ENCODE data around the gene ZMYM2. TPM values are rescaled to one million over a fixed set of nuclear protein-coding genes. Genes with fewer than 3 reads are reported as not detected.

Gene ZMYM2
- total RNA-seq, 4 donors from 2014 or later, result 42.2 to 67.8 (median 63.0) TPM

DNA sequence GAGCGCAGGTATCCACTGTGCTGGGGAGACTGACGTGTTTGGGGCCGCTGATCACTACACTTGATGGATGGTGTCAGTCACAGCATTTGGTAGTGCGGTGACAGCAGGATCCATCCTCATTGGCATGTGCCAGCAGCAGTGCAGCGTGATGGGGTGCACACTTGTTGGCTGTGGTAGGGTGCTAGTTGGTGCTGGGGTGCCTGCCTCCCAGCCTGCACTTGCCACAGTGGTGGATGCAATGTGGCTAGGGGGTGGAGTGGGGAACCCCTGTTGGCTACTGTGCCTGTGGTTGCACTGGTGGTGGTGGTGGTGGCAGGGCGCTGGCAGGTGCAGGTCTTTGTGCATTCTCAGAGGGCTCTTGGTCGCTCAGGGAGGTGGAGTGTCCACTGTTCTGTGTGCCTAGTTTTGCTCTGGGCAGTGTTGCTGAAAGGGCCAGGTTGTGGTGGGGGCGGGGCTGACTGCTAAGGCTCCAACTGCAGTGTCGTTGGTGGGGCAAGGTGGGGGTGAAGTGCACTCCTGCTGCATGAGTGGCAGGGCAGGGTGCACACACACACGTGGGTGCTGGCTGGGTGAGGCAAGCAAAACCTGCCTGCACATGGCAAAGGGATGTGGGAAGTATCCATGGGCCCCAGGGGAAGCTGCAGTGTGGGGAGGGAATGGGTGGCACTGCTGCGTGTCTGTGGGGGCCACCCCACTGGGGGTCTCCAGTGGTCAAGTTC lies 84.8 kb downstream of the ZMYM2 start:
- no peak for TF ChIP-seq CTCF (IDR thresholded peaks at IDR 0.05)
- ATAC-seq (ENCODE audit: low FRiP score) (no peak), DNase-seq (ENCODE audit: low spot score) (no peak)

- ATAC-seq (ENCODE audit: low FRiP score) (no peak), DNase-seq (ENCODE audit: low spot score) (no peak)
- TF ChIP-seq CTCF (IDR thresholded peaks at IDR 0.05), result no peak
Measured at GRCh38 chr13:20044086-20044485, 85.6 kb downstream of the ZMYM2 start.

DNA sequence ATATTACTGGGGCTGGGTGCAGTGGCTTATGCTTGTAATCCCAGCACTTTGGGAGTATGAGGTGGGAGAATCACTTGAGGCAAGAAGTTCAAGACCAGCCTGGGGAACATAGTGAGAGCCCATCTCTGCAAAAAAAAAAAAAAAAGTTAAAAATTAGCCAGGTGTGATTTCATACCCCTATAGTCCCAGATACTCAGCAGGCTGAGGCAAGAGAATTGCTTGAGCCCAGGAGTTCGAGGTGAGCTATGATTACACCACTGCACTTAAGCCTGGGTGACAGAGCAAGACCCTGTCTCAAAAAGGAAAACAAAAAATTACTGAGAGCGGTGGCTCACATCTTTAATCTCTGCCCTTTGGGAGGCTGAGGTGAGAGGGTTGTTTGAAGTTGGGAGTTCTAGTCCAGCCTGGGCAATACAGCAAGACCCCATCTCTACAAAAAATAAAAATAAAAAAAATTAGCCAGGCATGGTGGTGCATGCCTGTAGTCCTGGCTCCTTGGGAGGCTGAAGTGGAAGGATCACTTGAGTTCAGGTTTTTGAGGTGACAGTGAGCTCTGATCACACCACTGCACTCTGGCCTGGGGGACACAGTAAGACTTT lies 87.5 kb downstream of the ZMYM2 start:
- TF ChIP-seq CTCF (IDR thresholded peaks at IDR 0.05), result no peak
- no peak for DNase-seq (ENCODE audit: low spot score)
- no peak for ATAC-seq (ENCODE audit: low FRiP score)

DNA sequence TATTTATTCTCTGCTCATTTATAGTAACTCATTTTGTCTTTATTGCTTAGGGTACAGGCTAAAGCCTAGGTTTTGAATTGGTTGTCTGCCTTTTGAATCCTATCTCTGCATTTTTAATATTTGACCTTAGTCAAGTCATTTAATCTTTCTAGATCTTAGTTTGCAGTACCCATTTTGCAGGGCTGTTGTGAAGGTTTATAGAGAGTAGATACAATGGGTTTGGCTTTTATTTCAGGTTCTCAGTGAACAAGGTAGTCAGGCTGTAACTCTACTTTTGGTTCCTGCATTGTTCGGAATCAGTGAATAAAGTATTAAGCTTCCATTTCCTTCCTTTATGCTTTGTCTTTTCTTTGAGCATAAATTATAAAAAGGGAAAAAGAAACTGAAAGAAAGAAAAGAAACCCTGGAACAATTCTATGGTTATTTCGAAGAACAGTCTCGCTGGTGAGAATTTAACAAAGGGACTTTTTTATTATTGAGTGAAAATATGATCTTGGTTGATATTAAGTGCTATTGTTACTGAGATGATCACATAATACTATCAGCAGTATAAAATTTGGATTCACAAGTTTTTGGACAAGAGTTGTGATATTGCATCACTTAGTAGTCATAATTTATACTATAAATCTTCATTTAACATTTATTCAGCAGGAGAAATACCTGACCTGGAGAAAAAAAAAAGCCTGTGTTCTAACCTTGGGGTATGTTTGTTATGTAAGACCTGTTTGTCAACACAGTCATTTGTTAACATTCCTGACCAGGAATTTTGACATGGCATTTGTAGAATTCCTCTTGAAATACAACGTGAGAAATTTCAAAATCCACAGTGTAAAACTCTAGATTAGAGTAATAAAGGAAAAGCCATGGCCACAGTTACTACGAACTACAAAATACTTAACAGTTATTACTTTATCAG lies 91.3 kb downstream of the ZMYM2 start:
- no peak for ATAC-seq (ENCODE audit: low FRiP score)
- no peak for DNase-seq (ENCODE audit: low spot score)
- no peak for TF ChIP-seq CTCF (IDR thresholded peaks at IDR 0.05)

DNA sequence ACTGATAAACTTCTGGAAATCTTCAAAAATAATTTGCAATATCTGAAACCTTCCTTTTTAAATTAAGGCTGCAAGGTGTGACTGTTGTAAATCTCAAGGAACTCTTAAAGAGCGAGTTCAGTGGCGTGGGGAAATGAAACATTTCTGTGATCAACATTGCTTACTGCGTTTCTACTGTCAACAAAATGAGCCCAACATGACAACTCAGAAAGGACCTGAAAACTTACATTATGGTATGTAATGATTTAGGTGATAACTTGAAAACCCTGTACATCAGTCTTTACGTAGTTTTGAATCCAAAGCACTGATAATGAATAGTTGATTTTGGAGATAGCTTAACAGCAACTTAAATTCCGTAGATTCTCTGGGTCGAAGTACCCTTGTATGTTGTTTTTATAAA lies 92.8 kb downstream of the ZMYM2 start:
- TF ChIP-seq CTCF (IDR thresholded peaks at IDR 0.05), result no peak
- ATAC-seq (ENCODE audit: low FRiP score), result no peak
- DNase-seq (ENCODE audit: low spot score), result no peak

DNA sequence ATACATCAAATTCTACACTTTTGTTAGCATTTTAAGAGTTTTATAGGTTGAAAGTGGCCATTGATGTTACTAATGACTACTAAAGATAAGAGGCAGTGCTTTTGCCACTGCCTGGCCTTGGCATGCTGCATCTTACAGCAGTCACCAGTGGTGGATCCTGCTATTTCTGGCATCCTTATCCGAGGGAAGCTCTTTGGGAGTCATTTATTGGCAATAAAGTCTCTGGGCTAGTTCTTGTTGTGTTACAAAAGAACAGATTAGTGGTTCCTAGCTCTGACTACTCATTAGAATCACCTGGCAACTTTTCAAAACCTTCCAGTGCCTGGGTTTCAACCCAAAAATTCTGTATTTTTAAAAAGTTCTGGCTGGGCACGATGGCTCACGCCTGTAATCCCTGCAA lies 94.5 kb downstream of the ZMYM2 start:
- TF ChIP-seq CTCF (IDR thresholded peaks at IDR 0.05), result no peak
- ATAC-seq (ENCODE audit: low FRiP score) (no peak), DNase-seq (ENCODE audit: low spot score) (no peak)

All from omental fat pad (tissue), 4 donors.